NCI-H1694 (cell line): ENCODE measurements around the gene EDN1.

ENCODE experiments used
- DNase-seq: peaks from one replicate; lab custom pipeline; 2025; lab: John Stamatoyannopoulos, UW

Gene EDN1

GRCh38 chr6:12289933-12290820 lies at the start of gene EDN1:
Gene EDN1 (plus strand): TSS chr6:12290361. CDS start chr6:12290630, 269 bp downstream.
- DNase-seq: no peak

- DNase-seq: no peak
These were observed 48.5 kb upstream of the EDN1 start for GRCh38 chr6:12241493-12242175.

- DNase-seq: no peak
These were observed 47.0 kb upstream of the EDN1 start for GRCh38 chr6:12243169-12243568.

- no peak for DNase-seq
These were observed 44.8 kb upstream of the EDN1 start for GRCh38 chr6:12245360-12245759.

GRCh38 chr6:12245763-12246718 lies 44.1 kb upstream of the EDN1 start:
- no peak for DNase-seq

- no peak for DNase-seq
These were observed 43.3 kb upstream of the EDN1 start for GRCh38 chr6:12246900-12247299.

- DNase-seq: no peak
These were observed 40.4 kb upstream of the EDN1 start for GRCh38 chr6:12249541-12250382.

GRCh38 chr6:12250383-12250770 lies 39.8 kb upstream of the EDN1 start:
- DNase-seq: no peak

GRCh38 chr6:12254210-12254609 lies 36.0 kb upstream of the EDN1 start:
- no peak for DNase-seq

- no peak for DNase-seq
These were observed 32.0 kb upstream of the EDN1 start for GRCh38 chr6:12258191-12258590.

- no peak for DNase-seq
These were observed 31.5 kb upstream of the EDN1 start for GRCh38 chr6:12258591-12259075.

- DNase-seq: no peak
These were observed 29.6 kb upstream of the EDN1 start for GRCh38 chr6:12260458-12261093.

- no peak for DNase-seq
These were observed 28.7 kb upstream of the EDN1 start for GRCh38 chr6:12261502-12261901.

- DNase-seq: no peak
These were observed 27.7 kb upstream of the EDN1 start for GRCh38 chr6:12262236-12263061.

GRCh38 chr6:12263403-12263802 lies 26.8 kb upstream of the EDN1 start:
- no peak for DNase-seq

- no peak for DNase-seq
These were observed 25.5 kb upstream of the EDN1 start for GRCh38 chr6:12264671-12265070.

- no peak for DNase-seq
These were observed 24.9 kb upstream of the EDN1 start for GRCh38 chr6:12265296-12265695.

- DNase-seq: no peak
These were observed 24.4 kb upstream of the EDN1 start for GRCh38 chr6:12265791-12266190.

- no peak for DNase-seq
These were observed 23.6 kb upstream of the EDN1 start for GRCh38 chr6:12266571-12266970.

- DNase-seq: no peak
These were observed 21.1 kb upstream of the EDN1 start for GRCh38 chr6:12269110-12269509.
